CD14-positive monocyte (primary cell): Measurements from ENCODE around the gene AHI1. TPM values are rescaled to one million over a fixed set of nuclear protein-coding genes. Genes with fewer than 3 reads are reported as not detected.

ENCODE experiments used
- DNase-seq, 3 donors: peaks; one replicate each; pipeline ENCODE4 v3.0.0-alpha.2; 2011 to 2022
- H2AFZ ChIP-seq: 2 replicates; pipeline ENCODE4 v1.6.0; 2012; ENCODE audit warnings: mild to moderate bottlenecking, low read depth, low read length, inconsistent platforms; ENCODE audit not compliant: insufficient read depth, poor library complexity, severe bottlenecking
- H3K27ac ChIP-seq, 2 donors: 1 replicate in 1 of 2; 2 replicates in 1 of 2; pipeline ENCODE4 v1.5.1; 2012 to 2013; ENCODE audit warnings: low read length in 2 of 2, control low read depth in 1 of 2, inconsistent platforms in 1 of 2, low read depth in 1 of 2, mild to moderate bottlenecking in 1 of 2
- H3K27me3 ChIP-seq, 2 donors: one replicate each; pipeline versions ENCODE4 v1.6.0 to v1.6.1; 2011 to 2013; ENCODE audit warnings: low read length in 2 of 2; ENCODE audit not compliant: control insufficient read depth in 2 of 2, insufficient read depth in 2 of 2
- H3K36me3 ChIP-seq, 2 donors: replicated peaks in 1 of 2; 1 replicate in 1 of 2; 2 replicates in 1 of 2; pipeline versions ENCODE4 v1.5.1 to v1.6.1; 2012 to 2013; ENCODE audit warnings: low read length in 2 of 2, control low read depth in 1 of 2, inconsistent platforms in 1 of 2, mild to moderate bottlenecking in 1 of 2; ENCODE audit not compliant: insufficient read depth in 2 of 2, control insufficient read depth in 1 of 2
- H3K4me1 ChIP-seq, 2 donors: 1 replicate in 1 of 2; 2 replicates in 1 of 2; pipeline versions ENCODE4 v1.5.1 to v1.6.1; 2012 to 2013; ENCODE audit warnings: low read length in 2 of 2, control low read depth in 1 of 2, inconsistent platforms in 1 of 2, mild to moderate bottlenecking in 1 of 2, moderate library complexity in 1 of 2; ENCODE audit not compliant: insufficient read depth in 2 of 2, control insufficient read depth in 1 of 2
- H3K4me2 ChIP-seq: replicated peaks from 2 replicates; pipeline ENCODE3; 2012; ENCODE audit warnings: low read length, moderate library complexity, mild to moderate bottlenecking; ENCODE audit not compliant: poor library complexity, severe bottlenecking; ENCODE audit errors: extremely low read depth
- H3K4me3 ChIP-seq, 3 experiments: fragments of 200-600 bp in 1 of 3; sonication (generic) in 1 of 3; replicated peaks in 1 of 3; 1 replicate in 2 of 3; 2 replicates in 1 of 3; pipeline ENCODE4 v1.5.1; 2011 to 2013; ENCODE audit warnings: low read length in 3 of 3, mild to moderate bottlenecking in 3 of 3, control low read depth in 2 of 3, low read depth in 2 of 3, inconsistent platforms in 1 of 3, moderate library complexity in 1 of 3
- H3K79me2 ChIP-seq: 2 replicates; pipeline ENCODE4 v1.6.0; 2012; ENCODE audit warnings: mild to moderate bottlenecking, control low read depth, inconsistent platforms, low read length, moderate library complexity; ENCODE audit not compliant: insufficient read depth
- H3K9ac ChIP-seq: 2 replicates; pipeline ENCODE4 v1.6.0; 2017; ENCODE audit warnings: low read length, mild to moderate bottlenecking; ENCODE audit not compliant: insufficient read depth, poor library complexity, severe bottlenecking
- H3K9me3 ChIP-seq, 2 donors: replicated peaks in 1 of 2; 1 replicate in 1 of 2; 2 replicates in 1 of 2; pipeline versions ENCODE4 v1.5.1 to v1.6.1; 2012 to 2013; ENCODE audit warnings: low read length in 2 of 2, control low read depth in 1 of 2; ENCODE audit not compliant: control insufficient read depth in 1 of 2, insufficient read depth in 1 of 2
- H4K20me1 ChIP-seq: 2 replicates; pipeline ENCODE4 v1.6.0; 2012; ENCODE audit warnings: mild to moderate bottlenecking, low read length, control low read depth, moderate library complexity; ENCODE audit not compliant: insufficient read depth
- H3K27ac Mint-ChIP-seq, 7 donors: one replicate each; pipeline ENCODE4 v1.8.0; 2020; ENCODE audit warnings: mild to moderate bottlenecking in 7 of 7, mixed read lengths in 7 of 7, moderate library complexity in 6 of 7, inconsistent platforms in 2 of 7
- H3K27me3 Mint-ChIP-seq, 3 donors: one replicate each; pipeline ENCODE4 v1.8.0; 2021 to 2022; ENCODE audit warnings: low read depth in 3 of 3, mild to moderate bottlenecking in 3 of 3, mixed read lengths in 3 of 3, moderate library complexity in 3 of 3, inconsistent platforms in 1 of 3
- H3K36me3 Mint-ChIP-seq, 2 donors: one replicate each; pipeline ENCODE4 v1.8.0; 2020; ENCODE audit warnings: mixed read lengths in 2 of 2, inconsistent platforms in 1 of 2, mild to moderate bottlenecking in 1 of 2
- H3K4me1 Mint-ChIP-seq: one replicate; pipeline ENCODE4 v1.8.0; 2020; ENCODE audit warnings: mild to moderate bottlenecking, mixed read lengths
- H3K4me3 Mint-ChIP-seq, 2 donors: one replicate each; pipeline ENCODE4 v1.8.0; 2020; ENCODE audit warnings: mild to moderate bottlenecking in 2 of 2, mixed read lengths in 2 of 2, moderate library complexity in 1 of 2
- H3K9me3 Mint-ChIP-seq, 7 donors: one replicate each; pipeline ENCODE4 v1.8.0; 2020 to 2022; ENCODE audit warnings: mixed read lengths in 7 of 7, mild to moderate bottlenecking in 6 of 7, moderate library complexity in 6 of 7, inconsistent platforms in 2 of 7
- WGBS: methylation state at CpG from one replicate; pipeline ENCODE4 v1.1.5; 2013; ENCODE audit warnings: missing lambda C conversion rate; ENCODE audit not compliant: insufficient coverage; 5-methylcytosine and 5-hydroxymethylcytosine counted together
- intact Hi-C, 2 donors: fragments of 100-400 bp; cut with micrococcal nuclease; formaldehyde crosslinking; loops; one replicate each; pipeline versions ENCODE4 v1.15.0 to v1.15.1; 2023
- polyA plus RNA-seq, 3 donors: library from polyadenylated mRNA; depleted of rRNA in 1 of 3; unstranded in 2 of 3; stranded (reverse) in 1 of 3; fragments of 300-500 nt in 2 of 3; fragments of >200 nt in 1 of 3; fragmentation: Illumina TruSeq in 2 of 3; gene quantifications; 1 replicate in 2 of 3; 2 replicates in 1 of 3; pipeline ENCODE4 v1.2.3, GENCODE V29; 2012 to 2021
- TF ChIP-seq, protein P1 (sequence below): fragments of 200-600 bp; IDR thresholded peaks from one replicate; pipeline ENCODE4 v1.8.0; 2022; ENCODE audit warnings: antibody characterized with exemption, mild to moderate bottlenecking

Gene AHI1
- polyA plus RNA-seq, 3 donors, result 0.91 to 2.8 (median 1.4) TPM

GRCh38 chr6:135329851-135330803, 167.4 kb downstream of the AHI1 start:
- no peaks in the 10 kb centered on the region for H3K36me3 ChIP-seq
- Mint-ChIP-seq H3K36me3 (no peaks in the 10 kb centered on the region), H3K4me1 (peaks cover 34% of the 10 kb centered on the region), H3K27ac (peak overlapping the region in 1 of 7 donors; percentile 12), H3K27me3 (no peaks in the 10 kb centered on the region), H3K9me3 (peaks cover 0 to 7% (median 2%) of the 10 kb centered on the region in 7 donors), H3K4me3 (no peak overlapping the region)
- H4K20me1 ChIP-seq, result no peaks in the 10 kb centered on the region
- H3K9me3 ChIP-seq, result no peaks in the 10 kb centered on the region
- 74% methylated on average over 6 of the region's 13 CpGs for WGBS
- intact Hi-C loops, result no loop called here
- TF ChIP-seq, protein P1, sequence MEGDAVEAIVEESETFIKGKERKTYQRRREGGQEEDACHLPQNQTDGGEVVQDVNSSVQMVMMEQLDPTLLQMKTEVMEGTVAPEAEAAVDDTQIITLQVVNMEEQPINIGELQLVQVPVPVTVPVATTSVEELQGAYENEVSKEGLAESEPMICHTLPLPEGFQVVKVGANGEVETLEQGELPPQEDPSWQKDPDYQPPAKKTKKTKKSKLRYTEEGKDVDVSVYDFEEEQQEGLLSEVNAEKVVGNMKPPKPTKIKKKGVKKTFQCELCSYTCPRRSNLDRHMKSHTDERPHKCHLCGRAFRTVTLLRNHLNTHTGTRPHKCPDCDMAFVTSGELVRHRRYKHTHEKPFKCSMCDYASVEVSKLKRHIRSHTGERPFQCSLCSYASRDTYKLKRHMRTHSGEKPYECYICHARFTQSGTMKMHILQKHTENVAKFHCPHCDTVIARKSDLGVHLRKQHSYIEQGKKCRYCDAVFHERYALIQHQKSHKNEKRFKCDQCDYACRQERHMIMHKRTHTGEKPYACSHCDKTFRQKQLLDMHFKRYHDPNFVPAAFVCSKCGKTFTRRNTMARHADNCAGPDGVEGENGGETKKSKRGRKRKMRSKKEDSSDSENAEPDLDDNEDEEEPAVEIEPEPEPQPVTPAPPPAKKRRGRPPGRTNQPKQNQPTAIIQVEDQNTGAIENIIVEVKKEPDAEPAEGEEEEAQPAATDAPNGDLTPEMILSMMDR, result no peak
- no peak overlapping the region for H2AFZ ChIP-seq
- H3K4me3 ChIP-seq, result no peak overlapping the region
- H3K4me1 ChIP-seq, result peaks cover 17 to 29% of the 10 kb centered on the region in 2 donors
- no peak overlapping the region for H3K9ac ChIP-seq
- H3K4me2 ChIP-seq, result no peak overlapping the region
- no peaks in the 10 kb centered on the region for H3K79me2 ChIP-seq
- no peak overlapping the region for H3K27ac ChIP-seq
- DNase-seq, result no peak
- no peaks in the 10 kb centered on the region for H3K27me3 ChIP-seq

GRCh38 chr6:135328136-135328535, 169.4 kb downstream of the AHI1 start:
- no peaks in the 10 kb centered on the region for H3K79me2 ChIP-seq
- no peak overlapping the region for H3K27ac ChIP-seq
- no peak overlapping the region for H3K4me3 Mint-ChIP-seq
- intact Hi-C loops, result no loop called here
- peaks cover 20 to 41% of the 10 kb centered on the region in 2 donors for H3K4me1 ChIP-seq
- peaks cover 0 to 7% (median 2%) of the 10 kb centered on the region in 7 donors for H3K9me3 Mint-ChIP-seq
- H3K9ac ChIP-seq, result no peak overlapping the region
- H3K4me3 ChIP-seq, result no peak overlapping the region
- H4K20me1 ChIP-seq, result no peaks in the 10 kb centered on the region
- TF ChIP-seq, protein P1, result no peak
- H3K36me3 Mint-ChIP-seq, result no peaks in the 10 kb centered on the region
- H3K36me3 ChIP-seq, result no peaks in the 10 kb centered on the region
- H3K9me3 ChIP-seq, result no peaks in the 10 kb centered on the region
- no peak overlapping the region for H2AFZ ChIP-seq
- H3K27me3 ChIP-seq, result no peaks in the 10 kb centered on the region
- peaks cover 0 to 2% (median 0%) of the 10 kb centered on the region in 3 donors for H3K27me3 Mint-ChIP-seq
- no peak overlapping the region for H3K27ac Mint-ChIP-seq
- H3K4me1 Mint-ChIP-seq, result peaks cover 43% of the 10 kb centered on the region
- H3K4me2 ChIP-seq, result no peak overlapping the region
- 100% methylated on average over 1 of the region's 1 CpG for WGBS
- DNase-seq, result no peak
